Tibial nerve (tissue), 4 donors: ENCODE results near the gene VPREB3.

Source experiments
- EP300 ChIP-seq, 2 donors: sonication (generic); formaldehyde crosslinking; IDR thresholded peaks; one replicate each; pipeline ENCODE4 v1.6.1; 2017; ENCODE audit warnings: antibody characterized with exemption in 2 of 2, mild to moderate bottlenecking in 1 of 2
- TF ChIP-seq, protein P1 (sequence below), 5 experiments: fragments of 200-600 bp in 3 of 5; fragments of 450-650 bp in 2 of 5; sonication (generic) in 3 of 5; IDR thresholded peaks; one replicate each; pipeline ENCODE4 v1.5.1; 2016 to 2019; ENCODE audit warnings: antibody characterized with exemption in 5 of 5, mild to moderate bottlenecking in 3 of 5, moderate library complexity in 2 of 5

DNA sequence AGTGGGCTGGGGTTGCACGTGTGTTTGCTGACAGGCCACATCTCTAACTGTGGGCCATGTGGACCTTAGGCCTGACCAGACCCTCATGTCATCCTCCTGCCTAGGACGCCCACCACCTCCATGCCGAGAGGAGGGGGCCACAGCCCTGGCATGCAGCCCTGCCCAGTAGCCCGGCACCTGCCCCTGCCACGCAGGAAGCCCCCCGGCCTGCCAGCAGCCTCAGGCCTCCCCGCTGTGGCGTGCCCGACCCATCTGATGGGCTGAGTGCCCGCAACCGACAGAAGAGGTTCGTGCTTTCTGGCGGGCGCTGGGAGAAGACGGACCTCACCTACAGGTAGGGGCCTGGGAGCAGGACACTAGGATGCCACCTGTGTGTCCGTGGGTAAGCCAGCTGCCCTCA lies 24.9 kb upstream of the VPREB3 start:
- TF ChIP-seq, protein P1, sequence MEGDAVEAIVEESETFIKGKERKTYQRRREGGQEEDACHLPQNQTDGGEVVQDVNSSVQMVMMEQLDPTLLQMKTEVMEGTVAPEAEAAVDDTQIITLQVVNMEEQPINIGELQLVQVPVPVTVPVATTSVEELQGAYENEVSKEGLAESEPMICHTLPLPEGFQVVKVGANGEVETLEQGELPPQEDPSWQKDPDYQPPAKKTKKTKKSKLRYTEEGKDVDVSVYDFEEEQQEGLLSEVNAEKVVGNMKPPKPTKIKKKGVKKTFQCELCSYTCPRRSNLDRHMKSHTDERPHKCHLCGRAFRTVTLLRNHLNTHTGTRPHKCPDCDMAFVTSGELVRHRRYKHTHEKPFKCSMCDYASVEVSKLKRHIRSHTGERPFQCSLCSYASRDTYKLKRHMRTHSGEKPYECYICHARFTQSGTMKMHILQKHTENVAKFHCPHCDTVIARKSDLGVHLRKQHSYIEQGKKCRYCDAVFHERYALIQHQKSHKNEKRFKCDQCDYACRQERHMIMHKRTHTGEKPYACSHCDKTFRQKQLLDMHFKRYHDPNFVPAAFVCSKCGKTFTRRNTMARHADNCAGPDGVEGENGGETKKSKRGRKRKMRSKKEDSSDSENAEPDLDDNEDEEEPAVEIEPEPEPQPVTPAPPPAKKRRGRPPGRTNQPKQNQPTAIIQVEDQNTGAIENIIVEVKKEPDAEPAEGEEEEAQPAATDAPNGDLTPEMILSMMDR (IDR thresholded peaks at IDR 0.05), result no peak
- TF ChIP-seq EP300 (IDR thresholded peaks at IDR 0.05), result no peak
